DMS79 treated with DMSO at 0.1 percent for 48 hours (cell line): ENCODE results near the gene MGAT4B.

Experiments
- DNase-seq: peaks from one replicate; lab custom pipeline; 2025; lab: John Stamatoyannopoulos, UW

MGAT4B gene

GRCh38 chr5:179825655-179826182 lies 19.1 kb upstream of the MGAT4B start:
- no peak for DNase-seq

DNA sequence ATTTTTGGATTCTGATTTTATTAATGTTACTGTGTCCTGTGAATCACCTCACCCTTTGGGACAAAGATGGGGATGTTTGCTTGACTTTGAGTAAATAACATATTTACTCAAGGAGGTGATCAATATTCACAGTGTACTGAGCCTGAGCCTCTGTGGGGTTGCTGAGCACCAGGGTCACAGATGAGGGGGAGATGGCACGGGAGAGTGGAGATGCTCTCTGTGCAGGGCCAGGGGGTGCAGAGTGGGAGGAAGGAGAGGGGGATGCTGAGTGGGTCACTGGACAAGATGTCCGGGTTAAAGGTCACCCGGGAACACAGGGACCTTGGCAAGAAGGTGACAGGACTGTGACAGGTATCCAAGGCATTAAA lies 18.1 kb upstream of the MGAT4B start:
- DNase-seq: no peak

DNA sequence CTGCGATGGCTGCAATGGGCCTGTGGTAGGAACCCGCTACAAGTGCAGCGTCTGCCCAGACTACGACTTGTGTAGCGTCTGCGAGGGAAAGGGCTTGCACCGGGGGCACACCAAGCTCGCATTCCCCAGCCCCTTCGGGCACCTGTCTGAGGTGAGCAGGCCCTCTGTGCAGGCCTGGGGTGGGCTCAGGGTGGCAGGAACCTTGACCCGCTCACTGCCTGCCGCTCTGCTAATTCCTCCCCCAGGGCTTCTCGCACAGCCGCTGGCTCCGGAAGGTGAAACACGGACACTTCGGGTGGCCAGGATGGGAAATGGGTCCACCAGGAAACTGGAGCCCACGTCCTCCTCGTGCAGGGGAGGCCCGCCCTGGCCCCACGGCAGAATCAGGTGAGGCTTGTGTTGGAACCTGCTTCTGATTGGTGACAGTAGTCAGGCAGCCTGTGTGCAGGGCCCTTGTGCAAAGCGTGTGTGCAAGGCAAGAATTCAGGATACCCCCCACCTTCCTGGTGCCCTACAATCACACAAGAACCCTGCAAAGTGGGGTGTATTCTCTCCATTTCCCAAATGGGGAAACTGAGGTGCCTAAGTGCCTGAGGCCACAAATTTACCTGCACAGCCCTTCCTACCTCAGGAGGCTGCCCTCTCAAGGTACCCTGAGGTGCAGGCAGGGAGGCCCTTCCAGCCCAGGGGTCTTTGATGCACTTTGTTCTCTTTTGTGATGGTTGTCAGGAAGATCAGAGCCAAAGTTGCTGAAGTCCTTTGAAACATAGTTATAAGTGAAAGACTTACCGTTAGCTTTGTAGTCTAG lies 17.5 kb upstream of the MGAT4B start:
- DNase-seq: no peak

GRCh38 chr5:179822444-179822990 lies 15.9 kb upstream of the MGAT4B start:
- no peak for DNase-seq

GRCh38 chr5:179822059-179822432 lies 15.4 kb upstream of the MGAT4B start:
- no peak for DNase-seq

GRCh38 chr5:179821298-179822058 lies 14.8 kb upstream of the MGAT4B start:
- peak; percentile 92 for DNase-seq

DNA sequence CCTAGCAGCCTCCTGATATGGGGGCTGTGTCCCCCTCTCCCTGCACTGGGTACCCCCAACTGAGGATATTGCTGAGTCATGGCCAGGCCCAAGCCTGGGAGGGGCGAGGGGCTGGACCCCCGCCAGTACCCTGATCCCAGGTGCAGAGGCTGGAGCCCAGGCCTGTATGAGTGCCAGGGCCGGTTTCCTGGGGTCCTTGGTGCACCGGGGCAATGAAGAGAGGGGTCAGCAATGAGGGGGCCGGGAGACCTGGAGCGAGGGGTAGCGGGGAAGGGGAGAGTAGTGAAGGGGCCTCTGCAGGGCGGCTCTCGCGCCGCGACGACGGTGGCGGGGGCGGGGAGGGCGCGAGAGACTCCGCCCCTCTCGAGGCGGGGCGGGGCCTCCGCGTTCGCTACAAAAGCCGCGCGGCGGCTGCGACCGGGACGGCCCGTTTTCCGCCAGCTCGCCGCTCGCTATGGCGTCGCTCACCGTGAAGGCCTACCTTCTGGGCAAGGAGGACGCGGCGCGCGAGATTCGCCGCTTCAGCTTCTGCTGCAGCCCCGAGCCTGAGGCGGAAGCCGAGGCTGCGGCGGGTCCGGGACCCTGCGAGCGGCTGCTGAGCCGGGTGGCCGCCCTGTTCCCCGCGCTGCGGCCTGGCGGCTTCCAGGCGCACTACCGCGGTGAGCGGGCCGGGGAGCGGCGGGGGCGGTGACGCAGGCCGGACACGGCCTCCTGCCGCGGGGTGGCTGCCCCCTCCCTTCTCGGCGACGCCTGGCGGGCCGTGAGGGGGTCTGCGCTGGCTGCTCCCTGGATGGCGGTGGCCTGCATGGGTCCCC lies 14.0 kb upstream of the MGAT4B start, which contains the start of gene SQSTM1:
Gene SQSTM1 (plus strand): TSS at position 423 of the 815 bp plus-strand sequence. CDS start 32 bp downstream, at position 455.
- peak; percentile 56 for DNase-seq

DNA sequence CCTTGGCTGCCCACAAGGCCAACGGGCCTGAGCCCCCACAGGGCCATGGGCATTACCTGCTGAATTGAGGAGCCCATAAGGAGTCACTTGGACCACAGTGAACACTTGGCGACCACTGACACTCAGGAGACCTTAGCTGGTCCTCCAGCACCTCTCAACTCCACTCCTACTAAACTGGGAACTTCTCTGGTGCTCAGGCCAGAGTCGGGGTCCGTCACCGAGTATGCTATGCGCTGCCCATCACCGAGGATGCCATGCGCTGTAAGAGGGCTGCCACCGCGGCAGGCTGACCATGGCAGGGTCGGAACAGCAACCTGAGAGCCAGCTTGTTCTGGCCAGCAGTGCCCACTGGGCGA lies 13.4 kb upstream of the MGAT4B start:
- DNase-seq: peak; percentile 33

DNA sequence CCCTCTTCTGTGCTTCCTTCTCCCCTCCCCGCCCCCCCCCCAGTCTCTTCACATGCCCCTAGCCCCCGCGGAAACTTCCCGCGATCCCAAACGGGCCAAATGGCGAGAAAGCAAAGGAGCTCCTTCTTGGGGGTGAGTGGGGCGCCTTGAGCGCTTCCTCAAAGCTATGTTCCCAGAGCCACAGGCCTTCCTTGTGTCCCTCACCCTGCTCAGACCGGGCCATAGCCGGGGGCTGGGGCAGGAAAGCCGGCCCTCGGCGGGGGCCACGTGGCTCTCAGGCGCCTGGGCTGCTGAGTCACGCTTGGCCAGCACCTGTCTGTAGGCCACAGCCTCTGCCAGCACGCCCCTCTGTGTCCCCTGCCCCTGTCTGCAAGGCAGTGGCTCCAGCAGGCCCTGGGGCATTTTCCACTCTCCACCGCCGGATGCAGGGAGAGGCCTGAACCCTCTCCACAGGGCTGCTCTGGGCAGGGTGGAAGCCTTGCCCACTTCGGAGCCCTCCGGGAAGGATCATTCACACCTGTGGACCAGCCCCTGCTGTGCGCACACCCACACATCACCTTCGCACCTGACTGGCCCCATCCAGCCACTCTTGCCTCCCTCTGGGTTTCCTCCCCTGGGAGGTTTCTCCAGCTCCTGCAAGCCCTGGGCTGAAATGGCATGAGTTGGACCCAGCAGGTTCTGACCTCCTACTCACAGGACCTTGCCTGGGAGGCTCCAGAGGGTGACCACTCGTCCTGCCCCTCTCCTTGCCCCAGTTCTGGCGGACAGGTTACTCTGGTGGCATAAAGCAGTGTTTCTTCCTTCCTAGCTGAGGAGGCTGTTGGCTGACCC lies 12.8 kb upstream of the MGAT4B start:
- DNase-seq: peak; percentile 65

GRCh38 chr5:179818746-179819295 lies 12.2 kb upstream of the MGAT4B start:
- DNase-seq: peak; percentile 58

DNA sequence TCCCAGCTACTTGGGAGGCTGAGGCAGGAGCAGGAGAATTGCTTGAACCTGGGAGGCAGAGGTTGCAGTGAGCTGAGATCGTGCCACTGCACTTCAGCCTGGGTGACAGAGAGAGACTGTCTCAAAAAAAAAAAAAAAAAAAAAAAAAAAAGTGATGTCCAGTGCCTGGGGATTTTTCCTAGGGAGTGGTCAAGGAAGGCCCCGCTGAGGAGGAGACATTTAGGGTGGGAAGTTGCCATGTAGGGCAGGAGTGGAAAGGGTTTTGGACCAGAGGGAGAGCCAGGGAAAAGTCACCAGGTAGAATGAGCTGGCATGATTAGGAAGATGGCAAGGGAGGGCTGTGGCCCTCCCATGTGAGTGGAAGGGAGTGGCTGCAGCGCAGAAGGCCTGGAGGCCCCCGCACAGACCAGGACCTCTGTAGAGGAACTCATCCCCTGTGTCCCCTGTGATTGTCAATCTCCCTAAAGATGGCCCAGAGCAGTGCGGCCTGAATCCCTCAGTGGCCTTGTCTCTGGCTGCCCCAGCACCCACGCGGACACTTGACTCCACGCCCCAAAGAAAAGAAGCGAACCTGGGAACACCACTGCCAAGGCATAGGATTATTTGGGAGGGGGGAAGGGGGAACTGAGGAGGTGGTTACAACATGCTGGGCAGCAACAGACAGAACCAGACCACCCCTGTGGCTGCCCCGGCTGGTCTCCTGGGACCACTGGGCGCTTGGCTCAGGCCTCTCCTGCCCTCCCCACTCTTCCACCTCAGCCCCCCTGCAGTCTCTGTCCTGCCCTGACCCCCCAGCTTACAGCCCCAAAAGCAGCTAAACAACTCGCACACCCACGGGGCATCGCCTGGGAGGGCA lies 11.5 kb upstream of the MGAT4B start:
- no peak for DNase-seq

DNA sequence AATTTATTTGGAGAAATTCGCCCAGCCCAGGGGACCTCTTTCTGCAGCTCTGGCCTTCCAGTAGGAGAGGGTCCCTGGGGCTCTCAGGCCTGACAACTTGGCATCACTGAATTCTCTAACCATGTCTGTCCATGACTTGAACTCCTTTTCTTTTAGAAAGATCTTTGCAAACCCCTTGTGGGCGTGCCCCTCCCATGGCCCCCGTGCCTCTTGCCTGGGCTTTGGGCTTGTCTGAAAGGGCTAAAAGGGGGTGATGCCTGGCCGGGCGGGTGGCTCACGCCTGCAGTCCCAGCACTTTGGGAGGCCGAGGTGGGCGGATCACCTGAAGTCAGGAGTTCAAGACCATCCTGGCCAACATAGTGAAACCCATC lies 10.8 kb upstream of the MGAT4B start:
- DNase-seq: no peak

- DNase-seq: no peak
Measured at GRCh38 chr5:179816796-179817469, 10.3 kb upstream of the MGAT4B start.

DNA sequence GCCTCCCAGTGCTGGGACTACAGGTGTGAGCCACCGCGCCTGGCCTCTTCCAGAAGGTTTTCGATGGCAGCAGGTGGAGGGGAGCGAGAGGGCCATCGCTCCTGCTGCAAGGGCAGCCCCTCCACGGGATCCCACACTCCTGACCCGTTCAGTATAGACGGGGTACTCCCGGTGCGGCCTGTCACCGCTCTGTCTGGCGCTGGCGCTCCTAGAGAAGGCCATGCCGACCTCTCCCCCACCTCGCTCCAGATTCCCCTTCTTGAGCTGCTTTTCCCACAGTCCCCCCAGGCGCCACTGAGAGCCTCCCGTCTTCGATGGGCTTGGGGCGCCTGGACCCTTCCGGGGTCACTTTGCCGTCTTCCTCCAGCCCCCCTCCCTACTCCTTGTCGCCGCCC lies 9.7 kb upstream of the MGAT4B start:
- DNase-seq: no peak

DNA sequence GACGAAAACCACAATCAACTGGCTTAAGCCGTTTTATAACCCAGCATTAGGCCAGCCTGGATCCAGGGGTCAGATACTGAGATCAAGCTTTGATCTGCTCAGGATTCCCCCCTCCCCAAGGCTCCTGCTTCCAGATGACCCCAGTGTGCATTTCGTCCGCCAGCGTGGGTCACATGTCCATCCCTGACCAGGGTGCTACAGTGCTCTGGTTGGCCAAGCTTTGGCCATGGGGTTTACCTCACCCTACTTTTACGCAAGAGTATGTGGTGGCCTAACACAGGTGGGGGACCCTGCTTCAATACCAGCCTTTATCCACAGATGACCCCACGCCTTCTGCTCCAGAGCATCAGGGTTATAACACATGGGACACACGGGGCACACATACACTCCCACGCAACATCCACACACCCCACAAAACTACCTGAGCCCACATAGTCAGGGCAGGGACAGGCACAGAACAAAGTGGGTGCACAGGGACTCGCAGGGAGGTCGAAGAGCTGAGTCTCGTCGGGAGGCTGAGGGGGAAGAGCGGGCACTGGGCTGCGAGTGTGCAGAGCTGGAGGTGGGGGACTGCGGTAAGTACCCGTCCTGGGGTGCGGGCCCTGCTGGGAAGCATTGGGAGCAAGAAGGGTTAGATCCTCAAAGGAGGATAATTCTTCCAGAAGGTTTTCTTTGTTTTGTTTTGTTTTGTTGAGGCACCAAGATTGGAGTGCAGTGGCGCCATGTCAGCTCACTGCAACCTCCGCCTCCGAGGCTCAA lies 9.0 kb upstream of the MGAT4B start:
- no peak for DNase-seq

- no peak for DNase-seq
Measured at GRCh38 chr5:179814090-179814489, 7.4 kb upstream of the MGAT4B start.

DNA sequence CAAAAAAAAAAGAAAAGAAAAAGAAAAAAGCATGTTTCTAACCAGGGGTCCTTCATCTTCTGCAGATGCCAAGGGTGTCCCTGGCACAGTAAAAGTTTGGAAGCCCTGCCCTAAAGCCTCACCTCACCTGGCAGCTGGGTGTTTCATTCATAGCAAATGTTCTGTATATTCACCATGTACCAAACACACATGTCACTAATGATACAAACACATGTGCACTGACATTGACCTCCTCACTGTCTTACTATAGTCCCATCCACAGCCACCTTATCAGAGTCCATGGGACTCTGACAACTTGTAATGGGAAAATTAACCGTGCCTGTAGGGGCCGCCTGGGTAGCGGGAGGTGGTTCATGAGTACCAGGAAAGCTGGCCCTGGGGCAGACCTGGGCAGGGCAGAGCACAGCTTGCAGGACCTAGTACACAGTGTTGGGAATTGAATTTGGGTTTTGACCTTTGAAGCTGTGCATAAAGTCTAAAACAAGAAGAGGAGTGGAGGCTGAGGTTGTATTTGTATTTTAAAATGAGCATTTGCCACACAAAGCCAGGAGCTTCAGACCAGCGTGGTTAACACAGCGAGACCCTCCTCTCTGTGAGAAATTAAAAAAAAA lies 6.4 kb upstream of the MGAT4B start:
- DNase-seq: no peak

DNA sequence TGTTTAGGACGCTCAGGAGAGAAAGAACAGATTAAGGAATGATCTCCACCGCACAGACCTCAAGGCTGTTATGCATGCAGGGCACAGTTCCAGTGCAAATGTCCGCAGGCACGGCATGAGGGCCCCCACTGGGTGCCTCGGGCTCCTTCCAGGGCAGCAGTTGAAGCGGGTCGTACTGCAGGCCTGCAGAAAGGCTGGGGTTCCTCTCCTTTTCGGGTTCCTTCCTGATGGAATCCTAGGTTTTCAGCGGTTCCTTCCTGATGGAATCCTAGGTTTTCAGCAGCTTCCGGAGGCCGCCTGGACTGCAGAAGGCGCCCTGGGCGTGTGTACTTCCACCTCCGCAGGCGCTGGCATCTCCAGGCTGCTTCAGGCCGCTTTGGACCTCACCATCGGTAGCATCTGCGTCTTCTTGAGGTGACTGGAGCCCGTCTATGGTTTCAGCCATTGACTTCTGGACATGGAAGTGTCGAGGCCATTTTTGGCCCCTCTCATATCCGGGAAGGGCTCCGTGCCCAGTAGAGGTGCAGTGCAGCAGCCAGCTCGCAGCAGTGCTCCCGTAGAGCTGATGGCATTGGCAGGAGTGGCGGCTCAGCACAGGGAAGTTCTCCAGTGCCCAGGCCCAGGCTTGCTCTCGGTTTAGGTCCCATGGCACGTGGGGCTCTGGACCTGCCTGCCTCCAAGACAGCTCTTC lies 5.6 kb upstream of the MGAT4B start:
- DNase-seq: no peak
